GM10248 (cell line): ENCODE measurements around the gene PPP1R13B.

Source experiments
- CTCF ChIA-PET: fragments of 300-600 bp; sonication (Branson Sonifier 250); formaldehyde crosslinking; extraction: SDS; loops from one replicate; lab custom pipeline; 2021; ENCODE audit warnings: antibody characterized with exemption; lab: Yijun Ruan, JAX
- POLR2A ChIA-PET: fragments of 350-650 bp; sonication (Branson Sonifier 250); formaldehyde crosslinking; extraction: SDS; loops from one replicate; lab custom pipeline; 2020; ENCODE audit warnings: antibody characterized with exemption; lab: Yijun Ruan, JAX
- DNase-seq: peaks from one replicate; pipeline ENCODE4 v3.0.0; 2012; ENCODE audit errors: extremely low spot score
- CTCF ChIP-seq: IDR thresholded peaks from 2 replicates; pipeline ENCODE4 v1.5.1; 2012; ENCODE audit warnings: mild to moderate bottlenecking, low read depth; ENCODE audit errors: extremely low read depth, missing control alignments, control extremely low read depth

PPP1R13B gene

GRCh38 chr14:103712633-103713247, 134.6 kb downstream of the PPP1R13B start:
- no peak for DNase-seq
- POLR2A ChIA-PET = no interaction called here
- TF ChIP-seq CTCF = no peak
- CTCF ChIA-PET = interaction anchor here (1.4 to 1.5 kb wide), 2 partner anchors 33 to 188 kb away, joined by 3 read pairs; no protein-coding TSS in a partner anchor

- POLR2A ChIA-PET = interaction anchor here (0.6 kb wide), 1 partner anchor 37 kb away, joined by 3 read pairs; no protein-coding TSS in a partner anchor
- DNase-seq = no peak
- CTCF ChIA-PET = interaction anchor here (1.4 to 1.5 kb wide), 2 partner anchors 32 to 189 kb away, joined by 3 read pairs; no protein-coding TSS in a partner anchor
- TF ChIP-seq CTCF = no peak
Observed at GRCh38 chr14:103711516-103712431, 135.6 kb downstream of the PPP1R13B start.

GRCh38 chr14:103710771-103711377, 136.5 kb downstream of the PPP1R13B start:
- no peak for TF ChIP-seq CTCF
- ChIA-PET CTCF (interaction anchor here (1.5 kb wide), 1 partner anchor 31 kb away, joined by 3 read pairs; no protein-coding TSS in a partner anchor), POLR2A (no interaction called here)
- no peak for DNase-seq

GRCh38 chr14:103709814-103710213, 137.6 kb downstream of the PPP1R13B start:
- TF ChIP-seq CTCF = no peak
- POLR2A ChIA-PET = no interaction called here
- no peak for DNase-seq
- CTCF ChIA-PET = no interaction called here

- no peak for TF ChIP-seq CTCF
- no peak for DNase-seq
- POLR2A ChIA-PET = no interaction called here
- CTCF ChIA-PET = no interaction called here
Observed at GRCh38 chr14:103708750-103709187, 138.6 kb downstream of the PPP1R13B start.
